Measurements from ENCODE around the gene ERC1.

Gene ERC1

GRCh38 chr12:1444142-1444516 is 453.1 kb downstream of the ERC1 start:
- H3K27ac ChIP-seq (ENCODE audit: low read length), result no peak overlapping the region
- no peaks in the 10 kb centered on the region for H3K9me2 ChIP-seq (replicated peaks; ENCODE audit: insufficient read depth, low read length)
- no peak for TF ChIP-seq CTCF (IDR thresholded peaks at IDR 0.05; ENCODE audit: low read length)
- TF ChIP-seq EZH2phosphoT487 (IDR thresholded peaks at IDR 0.05; ENCODE audit: low read length), result no peak
- TF ChIP-seq EZH2 (optimal IDR thresholded peaks at IDR 0.05; ENCODE audit: low read depth, low read length), result no peak
- no peak for DNase-seq
- no peaks in the 10 kb centered on the region for H3K36me3 ChIP-seq (replicated peaks; ENCODE audit: insufficient read depth, low read length)
- no peaks in the 10 kb centered on the region for H4K20me1 ChIP-seq (ENCODE audit: insufficient read depth, low read length)
- H3K4me2 ChIP-seq (ENCODE audit: low read depth, low read length), result no peak overlapping the region
- no peaks in the 10 kb centered on the region for H3K79me2 ChIP-seq (ENCODE audit: low read length)
- H2AFZ ChIP-seq (ENCODE audit: low read length), result no peak overlapping the region
- no peak overlapping the region for H3K4me3 ChIP-seq (ENCODE audit: low read length)
- no peak overlapping the region for H3K9ac ChIP-seq (ENCODE audit: low read length)
- no peaks in the 10 kb centered on the region for H3F3A ChIP-seq (ENCODE audit: insufficient read depth, low read length)
- H3K4me1 ChIP-seq (ENCODE audit: low read length), result no peaks in the 10 kb centered on the region
- no peaks in the 10 kb centered on the region for H3K27me3 ChIP-seq (replicated peaks; ENCODE audit: insufficient read depth, low read length)
- no peaks in the 10 kb centered on the region for H3K9me3 ChIP-seq (replicated peaks; ENCODE audit: insufficient read depth, low read length)

- no peak for DNase-seq
- H3K4me2 ChIP-seq (ENCODE audit: low read depth, low read length), result no peak overlapping the region
- no peak overlapping the region for H3K27ac ChIP-seq (ENCODE audit: low read length)
- no peaks in the 10 kb centered on the region for H3F3A ChIP-seq (ENCODE audit: insufficient read depth, low read length)
- H3K79me2 ChIP-seq (ENCODE audit: low read length), result no peaks in the 10 kb centered on the region
- no peaks in the 10 kb centered on the region for H3K9me3 ChIP-seq (replicated peaks; ENCODE audit: insufficient read depth, low read length)
- TF ChIP-seq EZH2 (optimal IDR thresholded peaks at IDR 0.05; ENCODE audit: low read depth, low read length) (no peak), EZH2phosphoT487 (IDR thresholded peaks at IDR 0.05; ENCODE audit: low read length) (no peak), CTCF (IDR thresholded peaks at IDR 0.05; ENCODE audit: low read length) (no peak)
- H2AFZ ChIP-seq (ENCODE audit: low read length), result no peak overlapping the region
- no peaks in the 10 kb centered on the region for H3K36me3 ChIP-seq (replicated peaks; ENCODE audit: insufficient read depth, low read length)
- H3K4me3 ChIP-seq (ENCODE audit: low read length), result no peak overlapping the region
- no peak overlapping the region for H3K9ac ChIP-seq (ENCODE audit: low read length)
- no peaks in the 10 kb centered on the region for H3K27me3 ChIP-seq (replicated peaks; ENCODE audit: insufficient read depth, low read length)
- no peaks in the 10 kb centered on the region for H4K20me1 ChIP-seq (ENCODE audit: insufficient read depth, low read length)
- H3K9me2 ChIP-seq (replicated peaks; ENCODE audit: insufficient read depth, low read length), result no peaks in the 10 kb centered on the region
- H3K4me1 ChIP-seq (ENCODE audit: low read length), result no peaks in the 10 kb centered on the region
Measured at GRCh38 chr12:1445807-1446206, 454.8 kb downstream of the ERC1 start.

GRCh38 chr12:1448336-1448735 is 457.3 kb downstream of the ERC1 start:
- H3K9me3 ChIP-seq (replicated peaks; ENCODE audit: insufficient read depth, low read length), result no peaks in the 10 kb centered on the region
- H2AFZ ChIP-seq (ENCODE audit: low read length), result no peak overlapping the region
- no peak overlapping the region for H3K4me3 ChIP-seq (ENCODE audit: low read length)
- no peak for DNase-seq
- no peaks in the 10 kb centered on the region; the same call in 1 of the 2 replicates for H3F3A ChIP-seq (ENCODE audit: insufficient read depth, low read length)
- TF ChIP-seq EZH2 (optimal IDR thresholded peaks at IDR 0.05; ENCODE audit: low read depth, low read length), result no peak
- TF ChIP-seq EZH2phosphoT487 (IDR thresholded peaks at IDR 0.05; ENCODE audit: low read length), result no peak
- no peak for TF ChIP-seq CTCF (IDR thresholded peaks at IDR 0.05; ENCODE audit: low read length)
- no peaks in the 10 kb centered on the region for H3K9me2 ChIP-seq (replicated peaks; ENCODE audit: insufficient read depth, low read length)
- no peaks in the 10 kb centered on the region for H3K79me2 ChIP-seq (ENCODE audit: low read length)
- H3K4me1 ChIP-seq (ENCODE audit: low read length), result no peaks in the 10 kb centered on the region
- H3K4me2 ChIP-seq (ENCODE audit: low read depth, low read length), result no peak overlapping the region
- no peaks in the 10 kb centered on the region for H4K20me1 ChIP-seq (ENCODE audit: insufficient read depth, low read length)
- H3K36me3 ChIP-seq (replicated peaks; ENCODE audit: insufficient read depth, low read length), result no peaks in the 10 kb centered on the region
- no peaks in the 10 kb centered on the region for H3K27me3 ChIP-seq (replicated peaks; ENCODE audit: insufficient read depth, low read length)
- no peak overlapping the region for H3K27ac ChIP-seq (ENCODE audit: low read length)
- H3K9ac ChIP-seq (ENCODE audit: low read length), result no peak overlapping the region

All from MM.1S (cell line).